Breast epithelium (tissue), 4 donors: ENCODE results near the gene BRME1. TPM values are rescaled to one million over a fixed set of nuclear protein-coding genes. Genes with fewer than 3 reads are reported as not detected.

Source experiments
- DNase-seq, 2 donors: peaks; one replicate each; pipeline ENCODE4 v3.0.0-alpha.2; 2019; ENCODE audit warnings: low spot score in 2 of 2
- H3K27ac ChIP-seq, 2 donors: fragments of 200-600 bp; sonication (generic) in 1 of 2; one replicate each; pipeline ENCODE4 v1.5.1; 2016 to 2019; ENCODE audit warnings: mild to moderate bottlenecking in 1 of 2
- H3K27me3 ChIP-seq, 2 donors: fragments of 200-600 bp; sonication (generic) in 1 of 2; one replicate each; pipeline versions ENCODE4 v1.5.1 to v1.6.0; 2017 to 2019; ENCODE audit warnings: control low read depth in 1 of 2, mild to moderate bottlenecking in 1 of 2
- H3K36me3 ChIP-seq: fragments of 200-600 bp; one replicate; pipeline ENCODE4 v1.5.1; 2019
- H3K4me1 ChIP-seq, 2 donors: fragments of 200-600 bp; sonication (generic); one replicate each; pipeline ENCODE4 v1.5.1; 2016 to 2019; ENCODE audit warnings: control low read depth in 1 of 2
- H3K4me3 ChIP-seq, 3 donors: fragments of 200-600 bp; sonication (generic); 1 replicate in 2 of 3; 2 replicates in 1 of 3; pipeline ENCODE4 v1.5.1; 2016 to 2019; ENCODE audit warnings: mild to moderate bottlenecking in 3 of 3, moderate library complexity in 2 of 3
- H3K9me3 ChIP-seq, 2 donors: fragments of 200-600 bp; sonication (generic) in 1 of 2; one replicate each; pipeline ENCODE4 v1.5.1; 2016 to 2019; ENCODE audit warnings: control low read depth in 1 of 2
- POLR2A ChIP-seq: fragments of 450-650 bp; IDR thresholded peaks from one replicate; pipeline ENCODE4 v1.6.1; 2016; ENCODE audit warnings: antibody characterized with exemption, mild to moderate bottlenecking, moderate library complexity
- POLR2AphosphoS5 ChIP-seq, 3 donors: sonication (generic); formaldehyde crosslinking; IDR thresholded peaks; one replicate each; pipeline ENCODE4 v1.6.1; 2017; ENCODE audit warnings: antibody characterized with exemption in 3 of 3
- intact Hi-C: fragments of 100-400 bp; cut with DNase I; formaldehyde crosslinking; loops from one replicate; pipeline ENCODE4 v1.15.1; 2023; ENCODE audit warnings: low total_unique reads
- total RNA-seq, 3 donors: library from RNA; depleted of rRNA; stranded (reverse); fragments of >200 nt; gene quantifications; one replicate each; pipeline ENCODE4 v1.1.0, GENCODE V29; 2016
- TF ChIP-seq, protein P1 (sequence below), 3 donors: fragments of 450-650 bp; IDR thresholded peaks; one replicate each; pipeline ENCODE4 v1.5.1; 2016 to 2017; ENCODE audit warnings: antibody characterized with exemption in 3 of 3, mild to moderate bottlenecking in 3 of 3, moderate library complexity in 3 of 3

The BRME1 gene
- total RNA-seq, 3 donors from 2014 or later: 1.3 to 6.3 (median 1.6) TPM

DNA sequence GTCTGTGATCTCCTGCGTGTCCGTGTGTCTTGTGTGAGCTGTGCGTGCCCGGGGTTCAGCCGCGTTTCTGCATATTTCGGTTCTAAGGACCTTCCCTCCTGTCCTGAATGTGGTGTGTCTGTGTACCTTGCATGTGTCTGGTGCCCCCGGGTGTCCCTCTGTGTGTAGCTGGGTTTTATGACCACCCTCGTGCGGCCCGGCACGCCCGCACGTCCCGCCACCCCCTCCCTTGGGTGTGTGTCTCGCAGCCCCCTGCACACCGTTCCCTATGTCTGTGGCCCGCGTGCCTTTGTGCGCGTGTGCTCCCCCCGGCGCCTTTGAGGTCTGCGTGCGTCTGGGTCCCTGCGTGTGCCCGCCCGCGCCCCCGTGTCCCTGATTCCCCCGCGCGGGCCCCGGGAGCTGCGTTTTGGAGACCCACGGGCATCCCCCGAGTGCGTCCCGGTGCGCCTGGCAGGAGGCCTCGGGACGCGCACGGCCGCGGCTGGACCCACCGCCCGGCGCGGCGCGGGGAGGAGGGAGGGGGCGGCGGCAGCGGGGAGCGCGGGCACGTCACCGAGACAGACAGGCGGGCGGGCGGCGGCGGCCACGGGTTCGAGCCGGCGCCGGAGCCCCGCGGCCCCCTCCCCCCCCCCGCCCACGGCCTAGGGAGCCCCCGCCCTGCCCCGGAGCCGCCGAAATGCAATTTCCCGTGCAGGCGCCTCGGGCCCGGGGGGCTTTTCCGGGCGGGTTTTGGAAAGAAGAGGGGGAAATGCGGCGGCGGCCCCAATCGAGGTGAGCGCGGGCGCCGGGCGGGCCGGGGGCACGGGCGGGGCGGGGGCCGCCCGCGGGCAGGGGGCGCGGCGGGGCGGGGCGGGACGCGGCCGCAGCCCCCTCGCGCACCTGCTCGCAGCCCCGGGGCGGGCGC, 41.0 kb downstream of the BRME1 start:
- DNase-seq: no peak
- Histone ChIP-seq H3K27me3 (no peaks in the 10 kb centered on the region), H3K4me1 (peaks cover 2 to 3% of the 10 kb centered on the region in 2 donors), H3K4me3 (peak overlapping the region; percentile 53 to 97 (median 75)), H3K27ac (peak overlapping the region; percentile 76 to 78), H3K36me3 (no peaks in the 10 kb centered on the region), H3K9me3 (no peaks in the 10 kb centered on the region)
- TF ChIP-seq POLR2A (no peak), POLR2AphosphoS5 (IDR thresholded peaks at IDR 0.05) (no peak)
- TF ChIP-seq, protein P1, sequence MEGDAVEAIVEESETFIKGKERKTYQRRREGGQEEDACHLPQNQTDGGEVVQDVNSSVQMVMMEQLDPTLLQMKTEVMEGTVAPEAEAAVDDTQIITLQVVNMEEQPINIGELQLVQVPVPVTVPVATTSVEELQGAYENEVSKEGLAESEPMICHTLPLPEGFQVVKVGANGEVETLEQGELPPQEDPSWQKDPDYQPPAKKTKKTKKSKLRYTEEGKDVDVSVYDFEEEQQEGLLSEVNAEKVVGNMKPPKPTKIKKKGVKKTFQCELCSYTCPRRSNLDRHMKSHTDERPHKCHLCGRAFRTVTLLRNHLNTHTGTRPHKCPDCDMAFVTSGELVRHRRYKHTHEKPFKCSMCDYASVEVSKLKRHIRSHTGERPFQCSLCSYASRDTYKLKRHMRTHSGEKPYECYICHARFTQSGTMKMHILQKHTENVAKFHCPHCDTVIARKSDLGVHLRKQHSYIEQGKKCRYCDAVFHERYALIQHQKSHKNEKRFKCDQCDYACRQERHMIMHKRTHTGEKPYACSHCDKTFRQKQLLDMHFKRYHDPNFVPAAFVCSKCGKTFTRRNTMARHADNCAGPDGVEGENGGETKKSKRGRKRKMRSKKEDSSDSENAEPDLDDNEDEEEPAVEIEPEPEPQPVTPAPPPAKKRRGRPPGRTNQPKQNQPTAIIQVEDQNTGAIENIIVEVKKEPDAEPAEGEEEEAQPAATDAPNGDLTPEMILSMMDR (IDR thresholded peaks at IDR 0.05): no peak
- intact Hi-C loops: loop anchor here (1.0 kb wide), 1 partner anchor 70 kb away; the partner anchor contains the start of gene ZSWIM4

DNA sequence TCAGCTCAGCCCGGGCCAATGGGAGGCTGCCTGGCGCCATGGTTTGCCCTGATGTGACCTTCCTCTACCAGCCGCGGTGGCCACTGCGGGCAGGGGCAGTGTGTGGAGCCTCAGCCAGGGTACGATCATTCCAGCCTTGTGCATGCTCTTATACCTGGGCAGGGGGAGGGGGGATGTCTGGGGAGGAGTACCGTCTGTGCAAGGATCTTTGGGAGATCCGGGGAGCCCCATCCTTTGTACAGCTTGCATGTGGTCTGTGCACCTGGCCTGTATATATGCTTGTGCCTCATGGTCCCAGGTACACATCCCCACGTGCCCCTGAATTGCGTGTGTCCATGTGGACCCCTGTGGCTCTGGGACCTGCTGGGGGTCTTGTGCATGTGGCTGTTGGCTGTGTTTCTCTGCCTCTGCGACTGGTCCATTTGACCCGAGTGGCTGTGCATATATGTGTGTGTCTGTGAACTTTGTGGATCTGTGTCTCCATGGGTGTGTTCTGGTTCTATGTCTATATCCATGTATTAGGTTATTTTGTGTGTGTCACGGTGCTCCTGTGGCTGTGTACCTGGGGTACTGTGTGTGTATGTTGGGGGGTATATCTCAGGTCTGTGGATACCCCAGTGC, 41.8 kb downstream of the BRME1 start:
- Histone ChIP-seq H3K27ac (peak overlapping the region; percentile 5 to 76), H3K4me1 (peaks cover 2 to 3% of the 10 kb centered on the region in 2 donors), H3K36me3 (no peaks in the 10 kb centered on the region), H3K27me3 (no peaks in the 10 kb centered on the region), H3K9me3 (no peaks in the 10 kb centered on the region), H3K4me3 (peak overlapping the region in 1 of 3 donors; percentile 75)
- DNase-seq: no peak
- intact Hi-C loops: loop anchor here (1.0 kb wide), 1 partner anchor 69 kb away; the partner anchor contains the start of gene ZSWIM4
- TF ChIP-seq POLR2AphosphoS5 (IDR thresholded peaks at IDR 0.05) (no peak), POLR2A (no peak)
- TF ChIP-seq, protein P1 (IDR thresholded peaks at IDR 0.05): no peak

DNA sequence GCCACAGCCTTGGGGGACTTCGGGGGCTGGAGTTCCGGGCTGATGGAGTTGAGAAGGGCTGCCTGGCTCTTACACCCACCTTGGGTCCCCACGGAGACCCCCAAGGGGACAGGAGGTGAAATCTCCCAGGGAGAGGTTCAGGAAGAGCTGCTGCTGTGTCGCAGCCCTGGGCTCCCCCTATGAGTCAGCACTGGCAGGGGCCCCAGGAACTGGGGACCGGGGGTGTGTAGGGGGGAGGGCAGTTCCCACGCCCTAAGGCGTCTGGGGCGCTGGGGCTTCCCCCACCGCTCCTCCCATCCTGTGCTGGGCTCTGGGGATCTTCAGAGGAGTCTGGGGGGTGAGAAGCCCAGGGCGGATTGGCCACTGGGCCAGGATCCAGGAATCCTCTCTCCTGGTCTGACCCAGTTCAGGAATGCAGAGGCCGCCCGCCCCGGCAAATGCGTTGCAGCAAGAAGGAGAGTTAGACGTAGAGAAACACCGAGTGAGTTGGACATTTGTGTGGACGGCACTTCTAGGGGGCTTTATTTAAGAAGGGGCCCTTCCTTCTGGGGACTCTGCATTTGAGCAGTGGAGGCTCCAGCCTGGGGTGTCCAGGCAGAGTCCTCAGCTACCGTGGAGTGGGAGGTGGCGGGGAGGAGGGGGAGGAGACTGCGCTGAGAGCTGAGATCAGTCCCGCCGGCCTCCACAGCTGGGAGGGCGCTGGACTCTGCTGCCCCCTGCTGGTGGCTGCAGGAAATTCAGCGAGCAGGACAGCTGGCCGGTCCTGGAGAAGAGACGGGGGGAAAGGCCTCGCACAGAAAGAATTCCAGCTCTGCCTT, 44.0 kb downstream of the BRME1 start:
- TF ChIP-seq POLR2A (peak; percentile 22), POLR2AphosphoS5 (IDR thresholded peaks at IDR 0.05) (peak; percentile 15 to 77 (median 43))
- TF ChIP-seq, protein P1 (IDR thresholded peaks at IDR 0.05): peak; percentile 99 to 100 (median 100)
- no peaks in the 10 kb centered on the region for H3K27me3 ChIP-seq
- intact Hi-C loops: no loop called here
- no peaks in the 10 kb centered on the region for H3K36me3 ChIP-seq
- DNase-seq: peak; percentile 95 to 96
- peak overlapping the region; percentile 89 to 96 for H3K27ac ChIP-seq
- peak overlapping the region; percentile 28 to 67 (median 50) for H3K4me3 ChIP-seq
- no peaks in the 10 kb centered on the region for H3K9me3 ChIP-seq
- peaks cover 2 to 3% of the 10 kb centered on the region in 2 donors for H3K4me1 ChIP-seq

DNA sequence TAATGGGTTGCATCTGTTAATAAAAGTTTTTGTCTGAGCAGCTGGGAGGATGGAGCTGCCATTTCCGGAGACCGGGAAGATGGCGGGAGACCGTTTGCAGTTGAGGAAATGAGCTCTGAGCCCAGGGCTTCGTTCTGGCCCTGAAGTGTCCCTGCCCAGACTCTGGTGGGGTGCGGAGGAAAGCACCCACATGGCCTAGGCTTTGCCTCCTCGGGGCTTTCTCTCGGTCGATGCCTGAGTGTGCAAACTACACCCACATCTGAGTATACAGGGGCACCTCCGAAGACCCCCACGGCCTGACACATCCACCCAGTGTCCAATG, 44.6 kb downstream of the BRME1 start:
- intact Hi-C loops: no loop called here
- Histone ChIP-seq H3K4me1 (peaks cover 2 to 3% of the 10 kb centered on the region in 2 donors), H3K4me3 (peak overlapping the region; percentile 28 to 67 (median 50)), H3K27me3 (no peaks in the 10 kb centered on the region), H3K36me3 (no peaks in the 10 kb centered on the region), H3K9me3 (no peaks in the 10 kb centered on the region), H3K27ac (peak overlapping the region; percentile 89 to 96)
- TF ChIP-seq, protein P1 (IDR thresholded peaks at IDR 0.05): no peak
- no peak for TF ChIP-seq POLR2A
- no peak for TF ChIP-seq POLR2AphosphoS5 (IDR thresholded peaks at IDR 0.05)
- DNase-seq: no peak
